ENCODE data around the gene RDH11. TPM values are rescaled to one million over a fixed set of nuclear protein-coding genes. Genes with fewer than 3 reads are reported as not detected.

RDH11 gene, protein sequence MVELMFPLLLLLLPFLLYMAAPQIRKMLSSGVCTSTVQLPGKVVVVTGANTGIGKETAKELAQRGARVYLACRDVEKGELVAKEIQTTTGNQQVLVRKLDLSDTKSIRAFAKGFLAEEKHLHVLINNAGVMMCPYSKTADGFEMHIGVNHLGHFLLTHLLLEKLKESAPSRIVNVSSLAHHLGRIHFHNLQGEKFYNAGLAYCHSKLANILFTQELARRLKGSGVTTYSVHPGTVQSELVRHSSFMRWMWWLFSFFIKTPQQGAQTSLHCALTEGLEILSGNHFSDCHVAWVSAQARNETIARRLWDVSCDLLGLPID
- 113 and 115 TPM in 2 replicates for polyA plus RNA-seq (2013)

GRCh38 chr14:67695394-67695949, at the start of gene RDH11:
RDH11 (minus strand) TSS chr14:67695764; CDS start chr14:67695703, 61 bp downstream.
- peak within 1 kb of the TSS; percentile 65 for H2AFZ ChIP-seq (ENCODE audit: insufficient read depth, low read length, poor library complexity)
- peak within 1 kb of the TSS; percentile 85 for H3K4ac ChIP-seq (ENCODE audit: low read depth, low read length)
- H3K18ac ChIP-seq (ENCODE audit: low read length), result peak within 1 kb of the TSS; percentile 77

GRCh38 chr14:67744046-67744445, 48.5 kb upstream of the RDH11 start:
- no peaks in the 10 kb centered on the region for H3K4me1 ChIP-seq (ENCODE audit: control insufficient read depth in 1 of 2, insufficient read depth in 2 of 2, low read length in 2 of 2)
- H3K4ac ChIP-seq (ENCODE audit: low read depth, low read length), result no peak overlapping the region
- no peak overlapping the region for H4K12ac ChIP-seq (ENCODE audit: low read depth, low read length)
- no peak overlapping the region for H2BK5ac ChIP-seq (ENCODE audit: low read depth, low read length, poor library complexity)
- no peak overlapping the region for H2AFZ ChIP-seq (ENCODE audit: insufficient read depth, low read length, poor library complexity)
- no peak overlapping the region for H3K23ac ChIP-seq (ENCODE audit: low read length)
- H3K14ac ChIP-seq (ENCODE audit: low read length), result no peak overlapping the region
- peaks cover 7 to 11% of the 10 kb centered on the region in 2 experiments for H3K36me3 ChIP-seq (ENCODE audit: control insufficient read depth in 1 of 2, insufficient read depth in 2 of 2, low read length in 2 of 2)
- H4K91ac ChIP-seq (ENCODE audit: low read depth, low read length), result no peak overlapping the region
- no peak for DNase-seq
- no peak overlapping the region for H3K27ac ChIP-seq (ENCODE audit: low read depth, low read length)
- no peak overlapping the region for H2BK12ac ChIP-seq (ENCODE audit: low read length)
- no peaks in the 10 kb centered on the region for H3K9me3 ChIP-seq (ENCODE audit: insufficient read depth, low read depth, low read length)
- H3K79me2 ChIP-seq (ENCODE audit: control insufficient read depth, insufficient read depth, low read length, poor library complexity), result no peaks in the 10 kb centered on the region
- H3K27me3 ChIP-seq (ENCODE audit: insufficient read depth, low read length), result no peaks in the 10 kb centered on the region
- no peak overlapping the region for H2BK120ac ChIP-seq (ENCODE audit: insufficient read depth, low read length, poor library complexity)
- no peak overlapping the region for H3K4me2 ChIP-seq (ENCODE audit: low read length)
- no peaks in the 10 kb centered on the region for H3K79me1 ChIP-seq (ENCODE audit: low read length)
- no peak overlapping the region for H3K9ac ChIP-seq (ENCODE audit: low read length)
- H4K8ac ChIP-seq (ENCODE audit: low read depth, low read length), result no peak overlapping the region
- H3K4me3 ChIP-seq (ENCODE audit: low read depth, low read length), result no peak overlapping the region
- H2AK5ac ChIP-seq (ENCODE audit: low read length), result no peak overlapping the region
- no CpG with 5 or more reads among the region's 2 CpGs for WGBS (ENCODE audit: extremely low coverage, insufficient coverage, insufficient read length)
- no peak overlapping the region for H3K18ac ChIP-seq (ENCODE audit: low read length)

More at GRCh38 chr14:67695394-67695949, at the start of gene RDH11:
- peaks cover 6 to 9% of the 10 kb centered on the region in 2 experiments for H3K4me1 ChIP-seq (ENCODE audit: control insufficient read depth in 1 of 2, insufficient read depth in 2 of 2, low read length in 2 of 2)
- no peaks in the 10 kb centered on the region for H3K27me3 ChIP-seq (ENCODE audit: insufficient read depth, low read length)
- peaks cover 5% of the 10 kb centered on the region for H3K79me2 ChIP-seq (ENCODE audit: control insufficient read depth, insufficient read depth, low read length, poor library complexity)
- peak within 1 kb of the TSS; percentile 84 for H4K8ac ChIP-seq (ENCODE audit: low read depth, low read length)
- peaks cover 6 to 16% of the 10 kb centered on the region in 2 experiments for H3K36me3 ChIP-seq (ENCODE audit: control insufficient read depth in 1 of 2, insufficient read depth in 2 of 2, low read length in 2 of 2)
- no peaks in the 10 kb centered on the region for H3K9me3 ChIP-seq (ENCODE audit: insufficient read depth, low read depth, low read length)
- peak within 1 kb of the TSS; percentile 89 for H3K4me3 ChIP-seq (ENCODE audit: low read depth, low read length)
- peak within 1 kb of the TSS; percentile 88 for H2BK5ac ChIP-seq (ENCODE audit: low read depth, low read length, poor library complexity)
- H3K23ac ChIP-seq (ENCODE audit: low read length), result no peak within 1 kb of the TSS
- peak within 1 kb of the TSS; percentile 71 for H4K12ac ChIP-seq (ENCODE audit: low read depth, low read length)
- no peak within 1 kb of the TSS for H2BK12ac ChIP-seq (ENCODE audit: low read length)
- peak within 1 kb of the TSS; percentile 90 for H4K91ac ChIP-seq (ENCODE audit: low read depth, low read length)
- peak within 1 kb of the TSS; percentile 61 for H2AK5ac ChIP-seq (ENCODE audit: low read length)
- DNase-seq, result peak; percentile 84 to 95
- no CpG with 5 or more reads among the region's 25 CpGs for WGBS (ENCODE audit: extremely low coverage, insufficient coverage, insufficient read length)
- H2BK120ac ChIP-seq (ENCODE audit: insufficient read depth, low read length, poor library complexity), result peak within 1 kb of the TSS; percentile 82
- peaks cover 7% of the 10 kb centered on the region for H3K79me1 ChIP-seq (ENCODE audit: low read length)
- H3K9ac ChIP-seq (ENCODE audit: low read length), result peak within 1 kb of the TSS; percentile 96
- peak within 1 kb of the TSS; percentile 78 for H3K14ac ChIP-seq (ENCODE audit: low read length)
- H3K27ac ChIP-seq (ENCODE audit: low read depth, low read length), result peak within 1 kb of the TSS; percentile 90
- peak within 1 kb of the TSS; percentile 83 for H3K4me2 ChIP-seq (ENCODE audit: low read length)

DNA sequence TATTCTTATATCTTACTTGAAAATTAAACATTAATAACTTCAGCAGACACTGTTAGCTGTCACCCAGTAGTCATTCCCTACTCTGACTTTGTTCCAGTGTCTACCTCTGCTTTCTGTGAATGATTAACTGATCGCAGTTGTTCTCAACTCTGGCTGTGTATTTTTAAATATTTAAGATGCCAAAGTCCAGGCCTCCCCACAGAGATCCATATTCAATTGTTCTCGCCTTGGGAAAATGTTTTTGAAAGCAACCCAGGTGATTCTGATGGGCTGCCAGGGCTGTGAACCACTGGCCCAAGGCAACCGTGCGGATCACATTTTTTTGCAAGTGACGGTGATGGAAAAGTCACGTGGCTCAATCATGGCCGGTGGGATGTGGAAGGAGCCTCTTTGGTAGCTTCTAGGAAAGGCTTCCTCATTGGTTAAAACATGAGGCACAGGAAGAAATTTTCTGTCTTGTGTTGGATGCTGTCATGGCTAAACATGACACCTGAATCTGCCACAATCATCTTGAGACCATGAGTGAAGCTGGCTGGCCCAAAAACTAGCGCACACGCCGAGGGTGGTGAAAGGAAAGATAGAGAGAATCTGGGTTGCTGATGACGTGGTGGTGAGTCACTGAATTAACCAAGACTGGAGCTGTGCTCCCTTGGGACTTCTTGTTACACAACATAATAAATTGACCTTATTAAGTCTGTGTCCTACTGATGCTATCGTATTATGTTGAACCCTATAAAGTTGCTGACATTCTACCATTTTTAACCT, 43.4 kb upstream of the RDH11 start:
- no peak overlapping the region for H4K8ac ChIP-seq (ENCODE audit: low read depth, low read length)
- no peak overlapping the region for H3K4me3 ChIP-seq (ENCODE audit: low read depth, low read length)
- no peak overlapping the region for H3K27ac ChIP-seq (ENCODE audit: low read depth, low read length)
- H3K4ac ChIP-seq (ENCODE audit: low read depth, low read length), result no peak overlapping the region
- H3K27me3 ChIP-seq (ENCODE audit: insufficient read depth, low read length), result no peaks in the 10 kb centered on the region
- no peak overlapping the region for H2BK5ac ChIP-seq (ENCODE audit: low read depth, low read length, poor library complexity)
- H2AK5ac ChIP-seq (ENCODE audit: low read length), result no peak overlapping the region
- H3K9me3 ChIP-seq (ENCODE audit: insufficient read depth, low read depth, low read length), result no peaks in the 10 kb centered on the region
- no peak overlapping the region for H3K23ac ChIP-seq (ENCODE audit: low read length)
- H3K4me2 ChIP-seq (ENCODE audit: low read length), result no peak overlapping the region
- H3K9ac ChIP-seq (ENCODE audit: low read length), result no peak overlapping the region
- H2BK120ac ChIP-seq (ENCODE audit: insufficient read depth, low read length, poor library complexity), result no peak overlapping the region
- no peaks in the 10 kb centered on the region for H3K4me1 ChIP-seq (ENCODE audit: control insufficient read depth in 1 of 2, insufficient read depth in 2 of 2, low read length in 2 of 2)
- H2AFZ ChIP-seq (ENCODE audit: insufficient read depth, low read length, poor library complexity), result no peak overlapping the region
- no peaks in the 10 kb centered on the region for H3K36me3 ChIP-seq (ENCODE audit: control insufficient read depth in 1 of 2, insufficient read depth in 2 of 2, low read length in 2 of 2)
- H4K12ac ChIP-seq (ENCODE audit: low read depth, low read length), result no peak overlapping the region
- no CpG with 5 or more reads among the region's 12 CpGs for WGBS (ENCODE audit: extremely low coverage, insufficient coverage, insufficient read length)
- H3K79me2 ChIP-seq (ENCODE audit: control insufficient read depth, insufficient read depth, low read length, poor library complexity), result no peaks in the 10 kb centered on the region
- no peak overlapping the region for H3K14ac ChIP-seq (ENCODE audit: low read length)
- no peaks in the 10 kb centered on the region for H3K79me1 ChIP-seq (ENCODE audit: low read length)
- no peak overlapping the region for H4K91ac ChIP-seq (ENCODE audit: low read depth, low read length)
- DNase-seq, result peak; percentile 44 to 66
- no peak overlapping the region for H3K18ac ChIP-seq (ENCODE audit: low read length)
- no peak overlapping the region for H2BK12ac ChIP-seq (ENCODE audit: low read length)

DNA sequence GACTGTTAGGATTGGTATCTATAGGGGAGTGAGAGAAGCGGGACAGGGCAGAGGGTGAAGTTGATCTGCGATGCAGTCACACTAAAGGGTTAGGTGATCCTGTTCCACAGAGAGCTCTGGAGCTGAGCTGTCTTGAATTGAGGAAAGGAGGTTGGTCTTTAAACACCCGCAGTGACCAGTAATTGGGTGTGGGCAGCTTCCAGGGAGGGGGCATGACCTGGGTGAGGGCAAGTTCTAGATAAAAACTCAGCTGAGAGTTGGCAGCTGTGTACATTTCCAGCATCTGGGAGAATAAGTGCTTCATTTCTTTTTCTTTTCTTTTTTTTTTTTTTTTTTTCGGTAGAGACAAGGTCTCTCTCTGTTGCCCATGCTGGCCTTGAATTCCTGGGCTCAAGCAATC, 41.2 kb upstream of the RDH11 start:
- H3K4ac ChIP-seq (ENCODE audit: low read depth, low read length), result no peak overlapping the region
- no peak overlapping the region for H2BK5ac ChIP-seq (ENCODE audit: low read depth, low read length, poor library complexity)
- no peak overlapping the region for H3K18ac ChIP-seq (ENCODE audit: low read length)
- no peak overlapping the region for H3K27ac ChIP-seq (ENCODE audit: low read depth, low read length)
- H3K4me1 ChIP-seq (ENCODE audit: control insufficient read depth in 1 of 2, insufficient read depth in 2 of 2, low read length in 2 of 2), result no peaks in the 10 kb centered on the region
- no peak overlapping the region for H2AK5ac ChIP-seq (ENCODE audit: low read length)
- no peak for DNase-seq
- H3K27me3 ChIP-seq (ENCODE audit: insufficient read depth, low read length), result no peaks in the 10 kb centered on the region
- no peak overlapping the region for H2BK12ac ChIP-seq (ENCODE audit: low read length)
- WGBS (ENCODE audit: extremely low coverage, insufficient coverage, insufficient read length), result no CpG with 5 or more reads among the region's 4 CpGs
- H4K12ac ChIP-seq (ENCODE audit: low read depth, low read length), result no peak overlapping the region
- H3K4me3 ChIP-seq (ENCODE audit: low read depth, low read length), result no peak overlapping the region
- H3K36me3 ChIP-seq (ENCODE audit: control insufficient read depth in 1 of 2, insufficient read depth in 2 of 2, low read length in 2 of 2), result no peaks in the 10 kb centered on the region
- no peaks in the 10 kb centered on the region for H3K9me3 ChIP-seq (ENCODE audit: insufficient read depth, low read depth, low read length)
- no peaks in the 10 kb centered on the region for H3K79me1 ChIP-seq (ENCODE audit: low read length)
- H4K91ac ChIP-seq (ENCODE audit: low read depth, low read length), result no peak overlapping the region
- no peaks in the 10 kb centered on the region for H3K79me2 ChIP-seq (ENCODE audit: control insufficient read depth, insufficient read depth, low read length, poor library complexity)
- H2BK120ac ChIP-seq (ENCODE audit: insufficient read depth, low read length, poor library complexity), result no peak overlapping the region
- H4K8ac ChIP-seq (ENCODE audit: low read depth, low read length), result no peak overlapping the region
- no peak overlapping the region for H3K4me2 ChIP-seq (ENCODE audit: low read length)
- no peak overlapping the region for H3K14ac ChIP-seq (ENCODE audit: low read length)
- no peak overlapping the region for H3K9ac ChIP-seq (ENCODE audit: low read length)
- H2AFZ ChIP-seq (ENCODE audit: insufficient read depth, low read length, poor library complexity), result no peak overlapping the region
- H3K23ac ChIP-seq (ENCODE audit: low read length), result no peak overlapping the region

All from trophoblast cell (in vitro differentiated cells and primary cell).